Measurements from ENCODE around the gene DHRS2. TPM values are rescaled to one million over a fixed set of nuclear protein-coding genes. Genes with fewer than 3 reads are reported as not detected.

The DHRS2 gene
- total RNA-seq, 1 donor from 2014 or later: 1.6 TPM

GRCh38 chr14:23638414-23639047 is 2.4 kb downstream of the DHRS2 start:
- H3K9me3 Mint-ChIP-seq: peaks cover 9% of the 10 kb centered on the region
- H3K4me3 Mint-ChIP-seq: no peak overlapping the region
- H3K27ac Mint-ChIP-seq: no peak overlapping the region
- no peak for TF ChIP-seq CTCF (IDR thresholded peaks at IDR 0.05; ENCODE audit: unreplicated experiment)
- no peak for DNase-seq (ENCODE audit: low spot score in 2 of 2, unreplicated experiment in 2 of 2)
- peaks cover 1% of the 10 kb centered on the region for H3K4me1 Mint-ChIP-seq
- no peaks in the 10 kb centered on the region for H3K36me3 Mint-ChIP-seq
- H3K27me3 Mint-ChIP-seq (ENCODE audit: low read depth): no peaks in the 10 kb centered on the region

DNA sequence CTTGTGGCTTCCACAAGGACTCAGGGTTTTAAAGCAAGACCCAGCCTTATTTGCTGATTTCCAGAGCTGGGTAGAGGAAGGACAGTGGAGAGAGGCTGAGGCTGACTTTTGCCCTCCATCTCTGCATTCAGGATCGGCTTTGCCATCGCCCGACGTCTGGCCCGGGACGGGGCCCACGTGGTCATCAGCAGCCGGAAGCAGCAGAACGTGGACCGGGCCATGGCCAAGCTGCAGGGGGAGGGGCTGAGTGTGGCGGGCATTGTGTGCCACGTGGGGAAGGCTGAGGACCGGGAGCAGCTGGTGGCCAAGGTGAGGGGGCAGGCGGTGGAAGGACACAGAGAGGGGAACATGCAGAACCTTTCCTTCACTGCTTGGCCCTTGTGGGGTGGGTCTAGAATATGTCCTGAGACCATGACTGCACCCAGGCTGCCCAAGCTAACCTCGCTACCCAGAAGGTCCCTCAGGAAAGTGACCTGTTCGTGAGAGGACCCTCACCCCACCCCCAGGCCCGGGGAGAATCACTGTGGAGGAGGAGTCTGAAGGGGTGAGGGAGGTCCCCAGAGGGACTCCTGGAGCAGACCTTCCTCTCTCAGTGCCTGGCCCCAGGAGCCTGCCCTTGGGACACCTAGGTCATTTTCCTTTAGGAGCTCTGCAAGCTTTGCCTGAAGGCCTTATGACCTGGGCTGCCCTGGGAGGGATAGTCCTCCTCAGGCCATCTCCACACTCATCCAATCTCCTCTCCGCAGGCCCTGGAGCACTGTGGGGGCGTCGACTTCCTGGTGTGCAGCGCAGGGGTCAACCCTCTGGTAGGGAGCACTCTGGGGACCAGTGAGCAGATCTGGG is 3.1 kb downstream of the DHRS2 start:
- Mint-ChIP-seq H3K4me1 (no peaks in the 10 kb centered on the region), H3K9me3 (peaks cover 9% of the 10 kb centered on the region), H3K4me3 (no peak overlapping the region), H3K36me3 (no peaks in the 10 kb centered on the region), H3K27me3 (ENCODE audit: low read depth) (no peaks in the 10 kb centered on the region), H3K27ac (no peak overlapping the region)
- no peak for DNase-seq (ENCODE audit: low spot score in 2 of 2, unreplicated experiment in 2 of 2)
- no peak for TF ChIP-seq CTCF (IDR thresholded peaks at IDR 0.05; ENCODE audit: unreplicated experiment)

- H3K27ac Mint-ChIP-seq: no peak overlapping the region
- TF ChIP-seq CTCF (IDR thresholded peaks at IDR 0.05; ENCODE audit: unreplicated experiment): no peak
- DNase-seq (ENCODE audit: low spot score in 2 of 2, unreplicated experiment in 2 of 2): no peak
- no peaks in the 10 kb centered on the region for H3K27me3 Mint-ChIP-seq (ENCODE audit: low read depth)
- H3K9me3 Mint-ChIP-seq: peaks cover 11% of the 10 kb centered on the region
- H3K4me1 Mint-ChIP-seq: no peaks in the 10 kb centered on the region
- no peak overlapping the region for H3K4me3 Mint-ChIP-seq
- no peaks in the 10 kb centered on the region for H3K36me3 Mint-ChIP-seq
Observed at GRCh38 chr14:23639891-23640523, 3.8 kb downstream of the DHRS2 start.

- Mint-ChIP-seq H3K27ac (no peak overlapping the region), H3K9me3 (peaks cover 17% of the 10 kb centered on the region), H3K4me1 (no peaks in the 10 kb centered on the region), H3K36me3 (no peaks in the 10 kb centered on the region), H3K4me3 (no peak overlapping the region), H3K27me3 (ENCODE audit: low read depth) (no peaks in the 10 kb centered on the region)
- TF ChIP-seq CTCF (IDR thresholded peaks at IDR 0.05; ENCODE audit: unreplicated experiment): no peak
- DNase-seq (ENCODE audit: low spot score in 2 of 2, unreplicated experiment in 2 of 2): no peak
Observed at GRCh38 chr14:23640524-23641141, 4.5 kb downstream of the DHRS2 start.

GRCh38 chr14:23641180-23641914 is 5.2 kb downstream of the DHRS2 start:
- no peaks in the 10 kb centered on the region for H3K27me3 Mint-ChIP-seq (ENCODE audit: low read depth)
- H3K27ac Mint-ChIP-seq: no peak overlapping the region
- no peak for DNase-seq (ENCODE audit: low spot score in 2 of 2, unreplicated experiment in 2 of 2)
- H3K4me1 Mint-ChIP-seq: no peaks in the 10 kb centered on the region
- H3K9me3 Mint-ChIP-seq: peaks cover 17% of the 10 kb centered on the region
- no peaks in the 10 kb centered on the region for H3K36me3 Mint-ChIP-seq
- TF ChIP-seq CTCF (IDR thresholded peaks at IDR 0.05; ENCODE audit: unreplicated experiment): no peak
- H3K4me3 Mint-ChIP-seq: no peak overlapping the region

Data from mesothelial cell of epicardium (in vitro differentiated cells).